H1 (cell line): Measurements from ENCODE around the gene PAXX. TPM values are rescaled to one million over a fixed set of nuclear protein-coding genes. Genes with fewer than 3 reads are reported as not detected.

Experiments
- CTCF ChIA-PET: fragments of 300-600 bp; sonication (Branson Sonifier 250); formaldehyde crosslinking; loops from one replicate; lab custom pipeline; 2021; ENCODE audit not compliant: partially characterized antibody; lab: Charles Lee
- POLR2A ChIA-PET: fragments of 300-600 bp; sonication (Branson Sonifier 250); formaldehyde crosslinking; loops from one replicate; lab custom pipeline; 2021; ENCODE audit warnings: inconsistent platforms; ENCODE audit not compliant: partially characterized antibody; lab: Charles Lee
- DNase-seq, 2 experiments: peaks; one replicate each; pipeline versions ENCODE4 v3.0.0 to v3.0.0-alpha.2; 2010 to 2022; ENCODE audit warnings: low spot score in 2 of 2, low read depth in 1 of 2, mixed read lengths in 1 of 2
- FAIRE-seq: peaks from 2 replicates; lab custom pipeline; 2011; peaks lifted over from hg19 to GRCh38; lab: Jason Lieb, UNC
- H2AFZ ChIP-seq: 2 replicates; pipeline ENCODE4 v1.8.1; 2012; ENCODE audit warnings: low read length, inconsistent platforms
- H2AK5ac ChIP-seq: 2 replicates; pipeline ENCODE4 v1.6.1; 2013; ENCODE audit warnings: low read depth, low read length
- H2BK120ac ChIP-seq: replicated peaks from 2 replicates; pipeline ENCODE3; 2013; ENCODE audit warnings: low read depth, low read length, inconsistent platforms
- H2BK12ac ChIP-seq: 2 replicates; pipeline ENCODE4 v1.6.1; 2013; ENCODE audit warnings: low read depth, low read length
- H2BK15ac ChIP-seq: 2 replicates; pipeline ENCODE4 v1.6.1; 2013; ENCODE audit warnings: low read length
- H2BK20ac ChIP-seq: 2 replicates; pipeline ENCODE4 v1.6.1; 2013; ENCODE audit warnings: low read length
- H2BK5ac ChIP-seq: 2 replicates; pipeline ENCODE4 v1.6.1; 2013; ENCODE audit warnings: low read depth, low read length
- H3K14ac ChIP-seq: 2 replicates; pipeline ENCODE4 v1.6.1; 2013; ENCODE audit warnings: inconsistent platforms; ENCODE audit not compliant: insufficient read length
- H3K18ac ChIP-seq: 2 replicates; pipeline ENCODE4 v1.6.1; 2013; ENCODE audit warnings: low read length; ENCODE audit errors: extremely low read depth
- H3K23ac ChIP-seq: 2 replicates; pipeline ENCODE4 v1.6.1; 2013; ENCODE audit warnings: inconsistent platforms; ENCODE audit not compliant: insufficient read length
- H3K23me2 ChIP-seq: 2 replicates; pipeline ENCODE4 v1.6.1; 2013; ENCODE audit warnings: low read depth, low read length
- H3K27ac ChIP-seq: 2 replicates; pipeline ENCODE4 v1.6.1; 2011; ENCODE audit warnings: low read depth, low read length, inconsistent platforms
- H3K27me3 ChIP-seq, 4 experiments: replicated peaks in 1 of 4; 1 replicate in 1 of 4; 2 replicates in 3 of 4; pipeline versions ENCODE4 v1.6.1 to v1.8.1; 2011 to 2013; ENCODE audit warnings: low read length in 3 of 4, mild to moderate bottlenecking in 3 of 4, inconsistent platforms in 2 of 4, mixed read lengths in 2 of 4, moderate library complexity in 1 of 4; ENCODE audit not compliant: control insufficient read depth in 3 of 4, insufficient read depth in 3 of 4; ENCODE audit errors: extremely low read depth in 1 of 4
- H3K36me3 ChIP-seq, 4 experiments: 2 replicates each; pipeline versions ENCODE4 v1.6.1 to v1.8.1; 2011 to 2013; ENCODE audit warnings: mild to moderate bottlenecking in 4 of 4, low read length in 3 of 4, moderate library complexity in 2 of 4, control low read depth in 1 of 4, inconsistent platforms in 1 of 4; ENCODE audit not compliant: insufficient read depth in 4 of 4, control insufficient read depth in 2 of 4
- H3K4ac ChIP-seq: replicated peaks from 2 replicates; pipeline ENCODE3; 2013; ENCODE audit warnings: low read length, low read depth, mixed read lengths, inconsistent platforms; ENCODE audit not compliant: insufficient read length
- H3K4me1 ChIP-seq, 4 experiments: replicated peaks in 1 of 4; 1 replicate in 1 of 4; 2 replicates in 3 of 4; pipeline versions ENCODE4 v1.6.1 to v1.8.1; 2011 to 2013; ENCODE audit warnings: low read length in 3 of 4, inconsistent platforms in 2 of 4, mixed read lengths in 1 of 4; ENCODE audit not compliant: insufficient read depth in 4 of 4, control insufficient read depth in 3 of 4
- H3K4me2 ChIP-seq, 2 experiments: 2 replicates each; pipeline versions ENCODE4 v1.6.1 to v1.8.1; 2011 to 2013; ENCODE audit warnings: low read depth in 2 of 2, low read length in 2 of 2, control low read depth in 1 of 2, inconsistent platforms in 1 of 2, mild to moderate bottlenecking in 1 of 2; ENCODE audit not compliant: insufficient read depth in 1 of 2
- H3K4me3 ChIP-seq, 4 experiments: fragments of 200-600, 300-600 bp in 1 of 4; sonication (generic), shearing (Covaris generic), sonication (Bioruptor Twin) in 1 of 4; 2 replicates each; pipeline versions ENCODE4 v1.5.1 to v1.8.1; 2011 to 2016; ENCODE audit warnings: low read length in 4 of 4, low read depth in 3 of 4, control low read depth in 2 of 4, inconsistent platforms in 2 of 4, mild to moderate bottlenecking in 2 of 4, mixed read lengths in 1 of 4, moderate library complexity in 1 of 4; ENCODE audit not compliant: insufficient read depth in 2 of 4; ENCODE audit errors: extremely low read depth in 1 of 4
- H3K56ac ChIP-seq: replicated peaks from 2 replicates; pipeline ENCODE3; 2013; ENCODE audit warnings: low read depth, mild to moderate bottlenecking, mixed read lengths, low read length, inconsistent platforms; ENCODE audit not compliant: insufficient read length
- H3K79me1 ChIP-seq: 2 replicates; pipeline ENCODE4 v1.6.1; 2013; ENCODE audit warnings: low read depth, low read length, control low read depth
- H3K79me2 ChIP-seq, 2 experiments: 2 replicates each; pipeline versions ENCODE4 v1.6.1 to v1.8.1; 2012 to 2013; ENCODE audit warnings: low read length in 2 of 2, mild to moderate bottlenecking in 2 of 2, inconsistent platforms in 1 of 2; ENCODE audit not compliant: insufficient read depth in 2 of 2, control insufficient read depth in 1 of 2
- H3K9ac ChIP-seq, 4 experiments: replicated peaks in 1 of 4; 1 replicate in 1 of 4; 2 replicates in 3 of 4; pipeline versions ENCODE4 v1.6.1 to v1.8.1; 2011 to 2013; ENCODE audit warnings: low read depth in 3 of 4, low read length in 3 of 4, control low read depth in 2 of 4, mild to moderate bottlenecking in 2 of 4, moderate library complexity in 2 of 4, inconsistent platforms in 1 of 4; ENCODE audit errors: extremely low read depth in 1 of 4
- H3K9me3 ChIP-seq, 2 experiments: 2 replicates each; pipeline versions ENCODE4 v1.6.1 to v1.8.1; 2012 to 2013; ENCODE audit warnings: mild to moderate bottlenecking in 2 of 2, moderate library complexity in 2 of 2, control low read depth in 1 of 2, inconsistent platforms in 1 of 2, low read depth in 1 of 2, low read length in 1 of 2, mixed read lengths in 1 of 2; ENCODE audit not compliant: insufficient read depth in 2 of 2
- H4K20me1 ChIP-seq, 2 experiments: replicated peaks in 1 of 2; 2 replicates each; pipeline versions ENCODE3 to v1.8.1; 2011 to 2013; ENCODE audit warnings: inconsistent platforms in 2 of 2, low read length in 2 of 2, mild to moderate bottlenecking in 1 of 2; ENCODE audit not compliant: insufficient read depth in 2 of 2, control insufficient read depth in 1 of 2
- H4K5ac ChIP-seq: 2 replicates; pipeline ENCODE4 v1.6.1; 2013; ENCODE audit warnings: low read length, low read depth, mixed read lengths, inconsistent platforms; ENCODE audit not compliant: insufficient read length
- H4K8ac ChIP-seq: 2 replicates; pipeline ENCODE4 v1.8.0; 2013; ENCODE audit warnings: mild to moderate bottlenecking, moderate library complexity, low read length, inconsistent platforms; ENCODE audit not compliant: insufficient read depth; ENCODE audit errors: extremely low read depth
- H4K91ac ChIP-seq: replicated peaks from 2 replicates; pipeline ENCODE3; 2013; ENCODE audit warnings: low read length, mixed read lengths, inconsistent platforms; ENCODE audit not compliant: insufficient read length
- ATF3 ChIP-seq: IDR thresholded peaks from 2 replicates; pipeline ENCODE4 v1.6.1; 2011; ENCODE audit warnings: low read depth, mild to moderate bottlenecking, low read length; ENCODE audit not compliant: insufficient read depth
- EGR1 ChIP-seq: IDR thresholded peaks from 2 replicates; pipeline ENCODE4 v1.6.1; 2011; ENCODE audit warnings: low read depth, low read length, borderline replicate concordance
- KDM4A ChIP-seq: IDR thresholded peaks from one replicate; pipeline ENCODE4 v1.7.1; 2012; ENCODE audit warnings: low read depth, mild to moderate bottlenecking, moderate library complexity, low read length, inconsistent platforms; ENCODE audit not compliant: severe bottlenecking
- WGBS, 2 experiments: shearing (Covaris generic) in 1 of 2; methylation state at CpG; one replicate each; pipeline versions ENCODE4 v1.1.6 to v1.1.7; 2013 to 2015; ENCODE audit warnings: low lambda C conversion rate in 2 of 2, mixed read lengths in 2 of 2, inconsistent platforms in 1 of 2, low coverage in 1 of 2, missing lambda C conversion rate in 1 of 2; ENCODE audit not compliant: insufficient replicate concordance in 2 of 2, insufficient coverage in 1 of 2, insufficient read length in 1 of 2; ENCODE audit errors: extremely low coverage in 1 of 2, missing lambda C conversion rate in 1 of 2; 5-methylcytosine and 5-hydroxymethylcytosine counted together
- polyA plus RNA-seq, 7 experiments: library from polyadenylated mRNA; depleted of rRNA in 3 of 7; stranded (reverse) in 5 of 7; unstranded in 2 of 7; fragments of >200 nt in 5 of 7; fragments of 200-250 nt in 2 of 7; gene quantifications; 1 replicate in 5 of 7; 2 replicates in 1 of 7; 4 replicates in 1 of 7; pipeline versions ENCODE4 v1.2.1 to v1.2.3, GENCODE V29; 2011 to 2013; ENCODE audit warnings: missing spikeins in 2 of 7, mixed read lengths in 2 of 7
- total RNA-seq: library from RNA; stranded (reverse); fragmentation: NEBNext Ultra II Directional; extraction: Animal tissue kit (Norgen Biotek cat#: 25700); gene quantifications from 2 replicates; pipeline ENCODE4 v1.2.1, GENCODE V29; 2021

Gene PAXX
- total and polyA plus RNA-seq, 2 of the 8 experiments (the other 6 are each of a cell fraction or from before 2014, with no cell fraction given) = 43.4 to 45.9 TPM

DNA sequence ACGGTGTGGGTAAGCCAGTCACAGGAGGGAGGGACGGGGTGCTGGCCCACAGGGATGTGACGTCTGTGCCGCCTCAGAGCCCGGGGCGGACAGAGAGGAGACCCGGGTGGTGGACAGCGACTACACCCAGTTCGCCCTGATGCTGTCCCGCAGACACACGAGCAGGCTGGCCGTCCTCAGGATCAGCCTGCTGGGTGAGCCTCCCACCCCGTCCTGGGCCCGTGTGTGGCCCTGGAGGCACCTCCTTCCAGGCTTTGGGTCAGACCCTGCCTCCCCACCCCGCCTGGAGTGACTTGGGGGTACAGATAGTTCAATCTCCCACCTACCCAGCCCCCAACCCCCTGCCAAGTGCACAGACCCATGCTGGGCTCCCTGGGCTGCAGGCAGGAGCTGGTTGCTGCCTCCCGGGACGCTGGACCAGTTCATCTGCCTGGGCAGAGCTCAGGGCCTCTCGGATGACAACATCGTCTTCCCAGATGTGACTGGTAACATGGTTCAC, 38.4 kb upstream of the PAXX start:
- no peaks in the 10 kb centered on the region for H3K79me2 ChIP-seq
- H3K56ac ChIP-seq = no peak overlapping the region
- H2BK12ac ChIP-seq = no peak overlapping the region
- 66% methylated on average over 3 of the region's 19 CpGs; no CpG with 5 or more reads in 1 of the 2 experiments for WGBS, 2 experiments
- H4K91ac ChIP-seq = no peak overlapping the region
- H3K23ac ChIP-seq = no peak overlapping the region
- H3K14ac ChIP-seq = no peak overlapping the region
- H3K4me2 ChIP-seq = no peak overlapping the region
- H3K36me3 ChIP-seq = no peaks in the 10 kb centered on the region
- no peak overlapping the region for H3K27ac ChIP-seq
- H3K9me3 ChIP-seq = no peaks in the 10 kb centered on the region
- peaks cover 0 to 9% (median 6%) of the 10 kb centered on the region in 4 experiments; a peak in 5 of 7 replicates for H3K4me1 ChIP-seq
- H3K9ac ChIP-seq = no peak overlapping the region
- H3K79me1 ChIP-seq = no peaks in the 10 kb centered on the region
- H2AK5ac ChIP-seq = no peak overlapping the region
- H2BK15ac ChIP-seq = no peak overlapping the region; the same call in 1 of the 2 replicates
- peaks cover 15% of the 10 kb centered on the region; the same call in 1 of the 2 replicates for H3K23me2 ChIP-seq
- H2BK120ac ChIP-seq = no peak overlapping the region
- no peak overlapping the region for H3K4ac ChIP-seq
- H2BK20ac ChIP-seq = no peak overlapping the region
- POLR2A ChIA-PET = no interaction called here
- DNase-seq (no peak), FAIRE-seq (no peak)
- peak overlapping the region; percentile 25; the same call in 1 of the 2 replicates for H4K8ac ChIP-seq
- H3K18ac ChIP-seq = no peak overlapping the region; the same call in 1 of the 2 replicates
- no peak overlapping the region; the same call in none of the 2 replicates for H2BK5ac ChIP-seq
- peaks cover 0 to 6% of the 10 kb centered on the region in 2 experiments for H4K20me1 ChIP-seq
- no peak overlapping the region for H4K5ac ChIP-seq
- H2AFZ ChIP-seq = no peak overlapping the region
- CTCF ChIA-PET = interaction anchor here (0.8 to 5.2 kb wide), 5 partner anchors 8 to 165 kb away, joined by 3 to 21 read pairs (median 3); partner anchors contain the start of gene C8G
- no peaks in the 10 kb centered on the region for H3K27me3 ChIP-seq
- H3K4me3 ChIP-seq = no peak overlapping the region
- no peak for TF ChIP-seq EGR1
- no peak for TF ChIP-seq KDM4A
- TF ChIP-seq ATF3 = no peak
